Mononuclear cell (primary cell): ENCODE measurements around the gene PXDC1. TPM values are rescaled to one million over a fixed set of nuclear protein-coding genes. Genes with fewer than 3 reads are reported as not detected.

Experiments used
- H3K27me3 ChIP-seq: 2 replicates; pipeline ENCODE4 v1.6.0; 2011; ENCODE audit warnings: low read length, control low read depth; ENCODE audit not compliant: insufficient read depth
- H3K4me1 ChIP-seq: 2 replicates; pipeline ENCODE4 v1.5.1; 2011; ENCODE audit warnings: mild to moderate bottlenecking, low read length, control low read depth; ENCODE audit not compliant: insufficient read depth
- H3K4me3 ChIP-seq: 2 replicates; pipeline ENCODE4 v1.5.1; 2011; ENCODE audit warnings: mild to moderate bottlenecking, low read length, moderate library complexity
- H3K9me3 ChIP-seq: 2 replicates; pipeline ENCODE4 v1.5.1; 2011; ENCODE audit warnings: low read depth, mild to moderate bottlenecking, control low read depth, low read length
- total RNA-seq: library from RNA; depleted of rRNA; stranded (reverse); fragments of >200 nt; gene quantifications from one replicate; pipeline ENCODE4 v1.2.3, GENCODE V29; 2012

PXDC1 gene
- total RNA-seq = 1.6 TPM

- peak within 1 kb of the TSS; percentile 39 for H3K4me3 ChIP-seq
- H3K4me1 ChIP-seq = peaks cover 28% of the 10 kb centered on the region
- peaks cover 30% of the 10 kb centered on the region for H3K27me3 ChIP-seq
- H3K9me3 ChIP-seq = no peaks in the 10 kb centered on the region
These were observed at the start of gene PXDC1 for GRCh38 chr6:3751077-3751729. TSS of gene PXDC1 (minus strand) at chr6:3751713. CDS start at chr6:3751531, 182 bp downstream.

- no peaks in the 10 kb centered on the region for H3K9me3 ChIP-seq
- no peak overlapping the region for H3K4me3 ChIP-seq
- H3K27me3 ChIP-seq = no peaks in the 10 kb centered on the region
- no peaks in the 10 kb centered on the region for H3K4me1 ChIP-seq
These were observed 49.5 kb upstream of the PXDC1 start for GRCh38 chr6:3800850-3801591.

GRCh38 chr6:3799719-3800118 lies 48.2 kb upstream of the PXDC1 start:
- no peaks in the 10 kb centered on the region for H3K9me3 ChIP-seq
- H3K4me1 ChIP-seq = no peaks in the 10 kb centered on the region
- H3K27me3 ChIP-seq = no peaks in the 10 kb centered on the region
- no peak overlapping the region for H3K4me3 ChIP-seq

GRCh38 chr6:3798055-3798919 lies 46.8 kb upstream of the PXDC1 start:
- Histone ChIP-seq H3K4me1 (no peaks in the 10 kb centered on the region), H3K4me3 (no peak overlapping the region), H3K9me3 (no peaks in the 10 kb centered on the region), H3K27me3 (no peaks in the 10 kb centered on the region)

GRCh38 chr6:3797231-3798054 lies 45.9 kb upstream of the PXDC1 start:
- Histone ChIP-seq H3K4me3 (no peak overlapping the region), H3K27me3 (no peaks in the 10 kb centered on the region), H3K4me1 (no peaks in the 10 kb centered on the region), H3K9me3 (no peaks in the 10 kb centered on the region)

- H3K27me3 ChIP-seq = no peaks in the 10 kb centered on the region
- no peak overlapping the region for H3K4me3 ChIP-seq
- no peaks in the 10 kb centered on the region for H3K4me1 ChIP-seq
- H3K9me3 ChIP-seq = no peaks in the 10 kb centered on the region
These were observed 45.2 kb upstream of the PXDC1 start for GRCh38 chr6:3796719-3797041.

GRCh38 chr6:3795836-3796718 lies 44.6 kb upstream of the PXDC1 start:
- Histone ChIP-seq H3K9me3 (no peaks in the 10 kb centered on the region), H3K4me1 (no peaks in the 10 kb centered on the region), H3K27me3 (no peaks in the 10 kb centered on the region), H3K4me3 (no peak overlapping the region)

GRCh38 chr6:3794092-3794491 lies 42.6 kb upstream of the PXDC1 start:
- Histone ChIP-seq H3K4me1 (no peaks in the 10 kb centered on the region), H3K27me3 (no peaks in the 10 kb centered on the region), H3K4me3 (no peak overlapping the region), H3K9me3 (no peaks in the 10 kb centered on the region)

- no peaks in the 10 kb centered on the region for H3K9me3 ChIP-seq
- H3K4me3 ChIP-seq = no peak overlapping the region
- no peaks in the 10 kb centered on the region for H3K27me3 ChIP-seq
- no peaks in the 10 kb centered on the region for H3K4me1 ChIP-seq
These were observed 42.0 kb upstream of the PXDC1 start for GRCh38 chr6:3793545-3793944.

- Histone ChIP-seq H3K4me1 (no peaks in the 10 kb centered on the region), H3K27me3 (no peaks in the 10 kb centered on the region), H3K9me3 (no peaks in the 10 kb centered on the region), H3K4me3 (no peak overlapping the region)
These were observed 40.2 kb upstream of the PXDC1 start for GRCh38 chr6:3791526-3792203.

- Histone ChIP-seq H3K27me3 (no peaks in the 10 kb centered on the region), H3K4me1 (no peaks in the 10 kb centered on the region), H3K9me3 (no peaks in the 10 kb centered on the region), H3K4me3 (no peak overlapping the region)
These were observed 38.5 kb upstream of the PXDC1 start for GRCh38 chr6:3789896-3790558.

- H3K9me3 ChIP-seq = no peaks in the 10 kb centered on the region
- no peak overlapping the region for H3K4me3 ChIP-seq
- H3K4me1 ChIP-seq = no peaks in the 10 kb centered on the region
- H3K27me3 ChIP-seq = no peaks in the 10 kb centered on the region
These were observed 37.7 kb upstream of the PXDC1 start for GRCh38 chr6:3789018-3789895.
